GM21528 (cell line): ENCODE results near the gene SERPINA4.

ENCODE experiments used
- ATAC-seq: cut with Tn5 transposase; IDR thresholded peaks from one replicate; pipeline ENCODE4 v1.9.1; 2021; ENCODE audit warnings: mild to moderate bottlenecking, moderate library complexity; ENCODE audit not compliant: unreplicated experiment, low FRiP score

The SERPINA4 gene

GRCh38 chr14:94560751-94561655 lies at the start of gene SERPINA4:
Gene SERPINA4, plus strand, starts transcription at chr14:94561442. Its CDS starts 2,041 bp downstream, at chr14:94563483.
- no peak for ATAC-seq

GRCh38 chr14:94514351-94514750 lies 46.9 kb upstream of the SERPINA4 start:
- no peak for ATAC-seq

GRCh38 chr14:94515426-94515825 lies 45.8 kb upstream of the SERPINA4 start:
- no peak for ATAC-seq

- ATAC-seq = no peak
Measured at GRCh38 chr14:94515856-94516255, 45.4 kb upstream of the SERPINA4 start.

- no peak for ATAC-seq
Measured at GRCh38 chr14:94517248-94517640, 44.0 kb upstream of the SERPINA4 start.

GRCh38 chr14:94517641-94518257 lies 43.5 kb upstream of the SERPINA4 start:
- no peak for ATAC-seq

GRCh38 chr14:94521375-94522114 lies 39.7 kb upstream of the SERPINA4 start:
- no peak for ATAC-seq

GRCh38 chr14:94522115-94522724 lies 39.0 kb upstream of the SERPINA4 start:
- no peak for ATAC-seq

GRCh38 chr14:94523265-94523664 lies 38.0 kb upstream of the SERPINA4 start:
- no peak for ATAC-seq

GRCh38 chr14:94524093-94524492 lies 37.1 kb upstream of the SERPINA4 start:
- no peak for ATAC-seq

- no peak for ATAC-seq
Measured at GRCh38 chr14:94531187-94531586, 30.1 kb upstream of the SERPINA4 start.

GRCh38 chr14:94532447-94532846 lies 28.8 kb upstream of the SERPINA4 start:
- no peak for ATAC-seq

GRCh38 chr14:94535506-94535905 lies 25.7 kb upstream of the SERPINA4 start:
- ATAC-seq = no peak

GRCh38 chr14:94536836-94537235 lies 24.4 kb upstream of the SERPINA4 start:
- no peak for ATAC-seq

GRCh38 chr14:94538070-94538740 lies 23.0 kb upstream of the SERPINA4 start:
- no peak for ATAC-seq

- ATAC-seq = no peak
Measured at GRCh38 chr14:94539181-94539580, 22.1 kb upstream of the SERPINA4 start.

- no peak for ATAC-seq
Measured at GRCh38 chr14:94540031-94540794, 21.0 kb upstream of the SERPINA4 start.

- ATAC-seq = no peak
Measured at GRCh38 chr14:94541234-94541975, 19.8 kb upstream of the SERPINA4 start.
